ENCODE data around the gene NPTXR. TPM values are rescaled to one million over a fixed set of nuclear protein-coding genes. Genes with fewer than 3 reads are reported as not detected.
A peak's percentile ranks its signal among the peaks of the same experiment; 100 is the strongest.

Gene NPTXR
- total RNA-seq, 1 experiment from 2014 or later = 12.8 TPM

- H4K20me1 ChIP-seq (ENCODE audit: insufficient read depth) = no peaks in the 10 kb centered on the region
- H3K9ac ChIP-seq (ENCODE audit: low read length) = no peak overlapping the region
- no peak for DNase-seq (ENCODE audit: low read depth, low spot score)
- H3K4me1 ChIP-seq (ENCODE audit: control insufficient read depth in 1 of 2, insufficient read depth in 2 of 2, low read length in 2 of 2) = peaks cover 11 to 42% of the 10 kb centered on the region in 2 experiments
- RAD21 ChIA-PET (ENCODE audit: low non-redundant PET in 1 of 2, low total read pairs in 2 of 2, uncharacterized antibody in 2 of 2, unreplicated experiment in 2 of 2) = no interaction called here
- no peaks in the 10 kb centered on the region for H3K9me3 ChIP-seq (ENCODE audit: control insufficient read depth in 1 of 2, insufficient read depth in 1 of 2, low read depth in 1 of 2, low read length in 2 of 2)
- no peaks in the 10 kb centered on the region for H3K27me3 ChIP-seq (ENCODE audit: insufficient read depth, low read length)
- CTCF ChIA-PET = interaction anchor here (0.7 to 1.5 kb wide), 3 partner anchors 51 to 130 kb away, joined by 3 to 6 read pairs (median 3); no protein-coding TSS in a partner anchor
- BruUV-seq (replicated peaks) = no TSS peak
- H2AFZ ChIP-seq (ENCODE audit: low read depth, low read length, poor library complexity, severe bottlenecking) = no peak overlapping the region
- POLR2A ChIA-PET = no interaction called here
- no peak for ATAC-seq
- H3K4me2 ChIP-seq (ENCODE audit: low read length) = peak overlapping the region; percentile 84
- no peak overlapping the region for H3K4me3 ChIP-seq (replicated peaks in 1 of 2; ENCODE audit: low read depth in 1 of 2, low read length in 2 of 2)
- no peak overlapping the region for H3K27ac ChIP-seq (ENCODE audit: low read depth, low read length)
- H3K79me2 ChIP-seq (ENCODE audit: insufficient read depth, low read length) = peaks cover 29% of the 10 kb centered on the region
- intact Hi-C loops (cut with micrococcal nuclease) = loop anchor here (5.0 kb wide), 1 partner anchor 434 kb away; no protein-coding TSS in a partner anchor
- peaks cover 4 to 7% of the 10 kb centered on the region in 2 experiments for H3K36me3 ChIP-seq (ENCODE audit: control insufficient read depth in 1 of 2, insufficient read depth in 2 of 2, low read length in 2 of 2)
- H3K9me2 ChIP-seq (ENCODE audit: insufficient read depth) = no peaks in the 10 kb centered on the region
- TF ChIP-seq SIN3A (IDR thresholded peaks at IDR 0.05; ENCODE audit: low read depth) (no peak), YY1 (IDR thresholded peaks at IDR 0.05; ENCODE audit: extremely low read depth, insufficient replicate concordance, low read depth, low read length) (no peak), MAX (IDR thresholded peaks at IDR 0.05) (no peak)
These were observed 29.9 kb upstream of the NPTXR start for GRCh38 chr22:38873469-38874411.

GRCh38 chr22:38872831-38873248, 29.0 kb upstream of the NPTXR start:
- CTCF ChIA-PET = no interaction called here

More at GRCh38 chr22:38872831-38873248, 29.0 kb upstream of the NPTXR start:
- RAD21 ChIA-PET (ENCODE audit: low non-redundant PET in 1 of 2, low total read pairs in 2 of 2, uncharacterized antibody in 2 of 2, unreplicated experiment in 2 of 2) = no interaction called here
- Histone ChIP-seq H3K4me1 (ENCODE audit: control insufficient read depth in 1 of 2, insufficient read depth in 2 of 2, low read length in 2 of 2) (peaks cover 11 to 45% of the 10 kb centered on the region in 2 experiments), H3K4me2 (ENCODE audit: low read length) (peak overlapping the region; percentile 84), H3K36me3 (ENCODE audit: control insufficient read depth in 1 of 2, insufficient read depth in 2 of 2, low read length in 2 of 2) (peaks cover 7 to 15% of the 10 kb centered on the region in 2 experiments), H3K4me3 (replicated peaks in 1 of 2; ENCODE audit: low read depth in 1 of 2, low read length in 2 of 2) (peak overlapping the region; percentile 58 to 86), H3K9me2 (ENCODE audit: insufficient read depth) (no peaks in the 10 kb centered on the region), H3K9ac (ENCODE audit: low read length) (peak overlapping the region; percentile 64), H4K20me1 (ENCODE audit: insufficient read depth) (no peaks in the 10 kb centered on the region), H3K79me2 (ENCODE audit: insufficient read depth, low read length) (peaks cover 38% of the 10 kb centered on the region), H3K27me3 (ENCODE audit: insufficient read depth, low read length) (no peaks in the 10 kb centered on the region), H2AFZ (ENCODE audit: low read depth, low read length, poor library complexity, severe bottlenecking) (no peak overlapping the region), H3K9me3 (ENCODE audit: control insufficient read depth in 1 of 2, insufficient read depth in 1 of 2, low read depth in 1 of 2, low read length in 2 of 2) (no peaks in the 10 kb centered on the region), H3K27ac (ENCODE audit: low read depth, low read length) (peak overlapping the region; percentile 63; the same call in 1 of the 2 replicates)
- POLR2A ChIA-PET = no interaction called here
- DNase-seq (ENCODE audit: low read depth, low spot score) = no peak
- TF ChIP-seq CBX3 (IDR thresholded peaks at IDR 0.05; ENCODE audit: low read depth) = no peak
- TF ChIP-seq ZFX (IDR thresholded peaks at IDR 0.05) = peak; percentile 30; the same call in 1 of the 2 replicates
- no peak for TF ChIP-seq YY1 (IDR thresholded peaks at IDR 0.05; ENCODE audit: extremely low read depth, insufficient replicate concordance, low read depth, low read length)
- BruUV-seq (replicated peaks) = no TSS peak
- ATAC-seq = no peak
- intact Hi-C loops (cut with micrococcal nuclease) = loop anchor here (1.0 to 5.0 kb wide), 2 partner anchors 51 to 434 kb away; no protein-coding TSS in a partner anchor

Data from HCT116 (cell line).